Endothelial cell of umbilical vein (primary cell): ENCODE results near the gene SCLT1.

Experiments
- CTCF ChIP-seq, 2 donors: IDR thresholded peaks; 1 replicate in 1 of 2; 2 replicates in 1 of 2; pipeline ENCODE4 v1.5.1; 2011; ENCODE audit warnings: low read length in 2 of 2, mild to moderate bottlenecking in 2 of 2, moderate library complexity in 2 of 2, control low read depth in 1 of 2, inconsistent platforms in 1 of 2, low read depth in 1 of 2; ENCODE audit not compliant: insufficient read depth in 1 of 2; ENCODE audit errors: extremely low read depth in 1 of 2
- POLR2A ChIP-seq: IDR thresholded peaks from 2 replicates; pipeline ENCODE4 v1.6.1; 2012; ENCODE audit warnings: low read depth, mild to moderate bottlenecking, control low read depth, low read length

GRCh38 chr4:129064717-129065116 is 28.6 kb downstream of the SCLT1 start:
- no peak for TF ChIP-seq CTCF (IDR thresholded peaks at IDR 0.05; ENCODE audit: extremely low read depth in 1 of 2, insufficient read depth in 1 of 2, low read depth in 1 of 2, low read length in 2 of 2)
- no peak for TF ChIP-seq POLR2A
